Measurements from ENCODE around the gene MYH11.

- TF ChIP-seq CTCF (IDR thresholded peaks at IDR 0.05) (no peak), POLR2A (IDR thresholded peaks at IDR 0.05) (no peak)
Observed at GRCh38 chr16:15686287-15686686, 170.5 kb downstream of the MYH11 start.

Data from lower leg skin (tissue), 3 donors.